ENCODE results near the gene GPX3. TPM values are rescaled to one million over a fixed set of nuclear protein-coding genes. Genes with fewer than 3 reads are reported as not detected.

Gene GPX3
- total and polyA plus RNA-seq, 2 experiments from 2014 or later: 28.0 to 48.9 TPM

- no peak overlapping the region for H3K4me2 ChIP-seq
- no peak overlapping the region for H3K4me3 ChIP-seq
- peaks cover 3% of the 10 kb centered on the region; the same call in 1 of the 3 replicates for H3K4me1 Mint-ChIP-seq
- no peaks in the 10 kb centered on the region; the same call in none of the 2 replicates for H4K20me1 ChIP-seq (replicated peaks; ENCODE audit: insufficient read depth)
- ATAC-seq (no peak), DNase-seq (ENCODE audit: low spot score) (no peak)
- H3K27ac Mint-ChIP-seq: no peak overlapping the region
- H3K27ac ChIP-seq (ENCODE audit: low read depth): no peak overlapping the region
- H3K27me3 ChIP-seq (ENCODE audit: insufficient read depth): no peaks in the 10 kb centered on the region
- H3K4me3 Mint-ChIP-seq: no peak overlapping the region
- no peaks in the 10 kb centered on the region for H3K4me1 ChIP-seq (ENCODE audit: insufficient read depth)
- no peaks in the 10 kb centered on the region for H3K9me3 Mint-ChIP-seq
- no peak for TF ChIP-seq POLR2AphosphoS5 (IDR thresholded peaks at IDR 0.05; ENCODE audit: low read depth)
- TF ChIP-seq CTCF (conservative IDR thresholded peaks at IDR 0.05; ENCODE audit: low read depth in 2 of 2): no peak
- TF ChIP-seq EZH2 (IDR thresholded peaks at IDR 0.05; ENCODE audit: low read depth, unreplicated experiment): no peak
- TF ChIP-seq ZNF331 (CRISPR knock-in tag; IDR thresholded peaks at IDR 0.05; ENCODE audit: low read depth): no peak
- no peak for TF ChIP-seq ZNF114 (CRISPR knock-in tag; IDR thresholded peaks at IDR 0.05)
- no peak for TF ChIP-seq STAT1 (IDR thresholded peaks at IDR 0.05; ENCODE audit: unreplicated experiment)
- no peak for TF ChIP-seq EZH2phosphoT487 (IDR thresholded peaks at IDR 0.05; ENCODE audit: unreplicated experiment)
- TF ChIP-seq ZNF462 (CRISPR knock-in tag; IDR thresholded peaks at IDR 0.05): no peak
- TF ChIP-seq JUNB (IDR thresholded peaks at IDR 0.05; ENCODE audit: unreplicated experiment): no peak
- no peak for TF ChIP-seq CREB1 (CRISPR knock-in tag; IDR thresholded peaks at IDR 0.05; ENCODE audit: low read depth)
- no peak for TF ChIP-seq NANOG (IDR thresholded peaks at IDR 0.05; ENCODE audit: borderline replicate concordance)
- no peak for TF ChIP-seq ETS1 (IDR thresholded peaks at IDR 0.05)
- TF ChIP-seq REST (IDR thresholded peaks at IDR 0.05; ENCODE audit: unreplicated experiment): no peak
- peaks cover 4% of the 10 kb centered on the region; the same call in 1 of the 3 replicates for H3K36me3 Mint-ChIP-seq (ENCODE audit: low read depth)
- H2AFZ ChIP-seq: no peak overlapping the region
- no peaks in the 10 kb centered on the region for H3F3A ChIP-seq (replicated peaks; ENCODE audit: low read depth)
- H3K27me3 Mint-ChIP-seq (ENCODE audit: insufficient read depth, low read depth, poor library complexity): peaks cover 4% of the 10 kb centered on the region
- no peaks in the 10 kb centered on the region for H3K36me3 ChIP-seq (ENCODE audit: insufficient read depth)
- no peaks in the 10 kb centered on the region for H3K9me2 ChIP-seq (ENCODE audit: insufficient read depth)
- H3K79me2 ChIP-seq (replicated peaks; ENCODE audit: insufficient read depth): no peaks in the 10 kb centered on the region
These were observed 34.3 kb downstream of the GPX3 start for GRCh38 chr5:151054709-151055108.
